Suppressor macrophage (primary cell): ENCODE results near the gene UBE2L3.
"Not testable (repeated sequence)": the region's sequence is repeated elsewhere in the genome, so short reads cannot be mapped to it uniquely, and the experiment has no call there.

ENCODE experiments used
- DNase-seq, 4 experiments: peaks; one replicate each; pipeline ENCODE4 v3.0.0-alpha.2; 2020 to 2022

UBE2L3 gene

GRCh38 chr22:21573293-21573734, 5.8 kb downstream of the UBE2L3 start:
- no peak for DNase-seq

DNA sequence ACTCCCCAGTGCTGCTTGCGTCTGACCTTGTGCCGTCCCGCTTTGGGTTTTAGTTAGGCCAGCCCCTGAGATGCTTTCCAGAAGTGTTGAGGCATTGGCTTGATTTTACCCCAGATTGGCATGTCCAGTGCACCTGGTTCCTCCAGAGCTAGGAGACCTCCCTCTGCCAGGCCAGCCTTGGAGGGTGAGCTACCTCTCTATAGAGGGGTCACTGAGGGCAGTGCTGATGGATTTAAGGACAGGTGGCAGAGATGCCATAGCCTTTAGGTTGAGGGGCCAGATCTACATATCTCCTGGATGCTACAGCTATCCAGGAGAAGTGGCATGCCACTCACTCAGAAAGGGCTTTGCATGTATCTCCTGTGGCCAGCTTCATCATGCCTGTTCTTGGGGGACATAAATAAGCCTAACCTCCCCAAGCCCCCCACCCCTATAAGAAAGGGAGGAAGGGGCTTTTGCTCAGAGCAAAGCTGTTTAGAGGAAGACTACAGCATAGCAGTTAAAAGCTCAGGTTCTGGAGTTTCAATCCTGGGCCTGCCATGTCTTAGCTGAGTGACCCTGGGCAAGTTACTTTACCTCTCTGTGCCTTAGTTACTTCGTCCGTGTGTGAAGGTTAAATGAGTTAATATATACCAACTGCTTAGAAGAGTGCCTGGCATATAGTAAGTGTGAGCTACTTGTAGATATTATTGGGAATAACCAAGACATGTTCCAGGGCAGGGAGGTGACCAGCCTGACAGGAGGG, 6.4 kb downstream of the UBE2L3 start:
- DNase-seq, result no peak

DNA sequence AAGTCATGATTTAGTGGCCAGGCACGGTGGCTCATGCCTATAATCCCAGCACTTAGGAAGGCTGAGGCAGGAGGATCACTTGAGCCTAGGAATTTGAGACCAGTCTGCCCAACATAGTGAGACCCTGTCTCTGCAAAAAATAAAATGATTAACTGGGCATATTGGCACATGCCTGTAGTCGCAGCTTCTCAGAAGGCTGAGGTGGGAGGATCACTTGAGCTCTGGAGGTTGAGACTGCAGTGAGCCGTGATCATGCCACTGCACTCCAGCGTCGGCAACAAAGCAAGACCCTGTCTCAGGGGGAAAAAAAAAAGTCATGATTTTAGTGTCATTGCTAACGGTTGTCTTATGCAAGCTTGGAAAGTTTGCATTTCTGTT, 11.9 kb downstream of the UBE2L3 start:
- no peak for DNase-seq

DNA sequence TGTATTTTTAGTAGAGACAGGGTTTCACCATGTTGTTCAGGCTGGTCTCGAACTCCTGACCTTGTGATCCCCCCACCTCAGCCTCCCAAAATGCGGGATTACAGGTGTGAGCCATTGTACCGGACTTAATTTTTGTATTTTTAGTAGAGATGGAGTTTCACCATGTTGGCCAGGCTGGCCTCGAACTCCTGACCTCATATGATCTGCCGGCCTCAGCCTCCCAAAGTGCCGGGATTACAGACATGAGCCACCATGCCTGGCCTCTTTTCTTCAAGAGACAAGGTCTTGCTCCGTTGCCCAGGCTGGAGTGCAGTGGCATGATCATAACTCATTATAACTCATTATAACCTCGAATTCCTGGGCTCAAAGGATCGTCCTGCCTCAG, 13.1 kb downstream of the UBE2L3 start:
- not testable (repeated sequence) for DNase-seq

- DNase-seq, result not testable (repeated sequence)
These were observed 13.6 kb downstream of the UBE2L3 start for GRCh38 chr22:21581009-21581713.

GRCh38 chr22:21582801-21583740, 15.6 kb downstream of the UBE2L3 start:
- no peak for DNase-seq

- no peak for DNase-seq
These were observed 17.9 kb downstream of the UBE2L3 start for GRCh38 chr22:21585389-21585788.

DNA sequence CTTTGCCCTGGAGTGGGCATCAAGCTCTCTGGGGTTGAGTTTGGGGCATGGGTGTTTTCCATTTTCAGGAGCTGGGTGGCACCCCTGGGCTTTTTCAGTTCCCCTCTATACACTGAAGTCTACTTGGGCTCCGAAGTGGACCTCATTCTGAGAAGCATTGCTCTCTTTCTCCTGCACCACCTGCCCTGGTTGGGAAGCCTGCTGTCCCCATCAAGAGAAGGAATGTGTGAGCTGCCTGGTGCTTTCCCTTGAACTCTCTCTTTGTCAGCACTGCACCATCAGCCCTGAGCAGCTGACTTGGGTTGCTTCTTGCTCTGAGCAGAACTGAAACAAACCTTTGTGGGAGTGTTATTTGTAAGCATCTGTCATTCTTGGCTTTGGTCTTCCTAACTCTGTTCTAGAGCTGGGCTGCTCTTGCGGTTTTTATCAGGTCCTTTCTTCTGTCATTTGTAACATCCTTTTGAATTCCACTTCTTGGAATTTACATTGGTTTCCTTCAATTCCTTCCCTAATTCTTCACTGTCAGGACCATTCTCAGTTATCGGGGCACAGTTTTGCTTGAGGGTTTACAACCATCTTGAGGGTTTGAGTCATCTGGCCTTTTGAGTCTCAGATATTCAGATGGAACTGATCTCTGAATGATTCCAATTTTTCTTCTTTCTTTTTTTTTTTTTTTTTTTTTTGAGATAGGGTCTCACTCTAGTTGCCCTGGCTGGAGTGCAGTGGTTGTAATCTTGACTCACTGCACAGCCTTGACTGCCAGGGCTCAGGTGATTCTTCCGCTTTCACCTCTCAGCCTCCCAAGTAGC, 20.5 kb downstream of the UBE2L3 start:
- peak; percentile 48 to 76 (median 74) for DNase-seq

DNA sequence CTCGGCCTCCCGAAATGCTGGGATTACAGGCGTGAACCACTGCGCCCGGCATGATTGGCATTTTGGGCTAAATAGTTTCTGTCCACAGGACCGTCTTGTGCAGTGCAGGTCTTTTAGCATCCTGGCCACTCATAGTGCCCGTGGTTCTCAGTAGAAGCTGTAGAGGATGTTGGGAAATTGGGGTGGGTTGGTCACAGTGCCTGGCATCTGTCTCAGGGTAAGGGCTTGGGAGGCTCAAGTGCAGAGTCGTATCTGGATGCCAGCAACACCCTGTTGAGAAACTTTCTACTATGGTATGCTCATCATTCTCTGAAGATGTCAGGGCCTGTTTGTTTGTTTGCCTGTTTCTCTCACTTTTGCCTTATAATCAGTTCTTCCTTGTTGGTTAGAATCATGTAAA, 21.9 kb downstream of the UBE2L3 start:
- DNase-seq, result no peak

- DNase-seq, result peak in 3 of 4 experiments; percentile 13 to 48 (median 28)
These were observed 23.5 kb downstream of the UBE2L3 start for GRCh38 chr22:21590809-21591641.

- DNase-seq, result no peak
These were observed 24.2 kb downstream of the UBE2L3 start for GRCh38 chr22:21591695-21592094.

DNA sequence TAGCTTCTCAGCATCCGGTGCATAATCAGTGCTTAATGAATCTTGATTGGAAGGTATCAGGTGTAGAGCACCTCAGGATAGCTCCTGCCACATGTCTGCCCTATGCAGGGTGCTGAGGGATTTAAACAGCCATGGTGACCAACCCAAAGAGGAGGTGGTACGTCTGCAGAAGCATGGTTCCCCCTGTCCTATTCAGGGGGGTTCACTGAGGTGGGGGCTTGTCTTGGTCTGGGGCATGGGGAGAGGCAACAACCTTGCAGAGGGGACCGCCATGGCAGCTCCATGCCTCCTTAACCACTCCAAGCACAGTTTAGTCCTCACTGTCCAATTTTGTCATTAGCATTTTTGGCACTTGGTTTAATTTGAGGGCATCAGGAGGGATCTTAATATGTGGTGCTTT, 24.9 kb downstream of the UBE2L3 start:
- DNase-seq, result no peak

- no peak for DNase-seq
These were observed 26.1 kb downstream of the UBE2L3 start for GRCh38 chr22:21593406-21594232.

- DNase-seq, result no peak
These were observed 27.4 kb downstream of the UBE2L3 start for GRCh38 chr22:21594865-21595452.

- DNase-seq, result not testable (repeated sequence)
These were observed 29.0 kb downstream of the UBE2L3 start for GRCh38 chr22:21596356-21597135.

- no peak for DNase-seq
These were observed 30.8 kb downstream of the UBE2L3 start for GRCh38 chr22:21598302-21598701.

- no peak for DNase-seq
These were observed 31.8 kb downstream of the UBE2L3 start for GRCh38 chr22:21599053-21599893.

DNA sequence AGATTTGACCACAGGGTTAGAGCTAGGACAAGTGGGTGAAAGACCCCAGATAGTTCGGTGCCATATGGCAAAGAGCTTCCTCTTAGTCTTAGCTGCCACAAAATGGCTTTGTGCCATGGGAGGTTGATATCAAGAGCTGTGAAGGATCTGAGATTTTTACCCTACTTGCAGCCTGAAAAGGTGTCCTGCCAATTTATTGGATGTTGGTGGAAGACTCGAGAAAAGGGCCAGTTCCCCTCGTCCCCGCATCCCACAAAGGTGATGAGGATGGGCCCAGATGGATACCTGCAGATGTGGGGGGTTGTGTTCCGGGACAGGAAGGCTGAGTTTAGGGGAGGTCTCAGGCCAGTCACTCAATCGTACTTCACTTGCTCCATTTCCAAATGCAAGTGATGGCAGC, 35.1 kb downstream of the UBE2L3 start:
- DNase-seq, result no peak
